Activated CD4-positive, alpha-beta T cell treated with anti-CD3 and anti-CD28 coated beads, Interleukin-2, amount 10 ng/mL, durations not matched to agents 24 days and 14 days (primary cell): Measurements from ENCODE around the gene IGFN1. TPM values are rescaled to one million over a fixed set of nuclear protein-coding genes. Genes with fewer than 3 reads are reported as not detected.

Experiments used
- DNase-seq: peaks from one replicate; pipeline ENCODE4 v3.0.0; 2022
- H3K27ac Mint-ChIP-seq: one replicate; pipeline ENCODE4 v1.8.0; 2022; ENCODE audit warnings: mild to moderate bottlenecking, mixed read lengths
- H3K27me3 Mint-ChIP-seq: one replicate; pipeline ENCODE4 v1.8.0; 2022; ENCODE audit warnings: mixed read lengths
- H3K36me3 Mint-ChIP-seq: one replicate; pipeline ENCODE4 v1.8.0; 2022; ENCODE audit warnings: low read depth, mild to moderate bottlenecking, mixed read lengths
- H3K4me1 Mint-ChIP-seq: one replicate; pipeline ENCODE4 v1.8.0; 2021; ENCODE audit warnings: mixed read lengths
- H3K4me3 Mint-ChIP-seq: one replicate; pipeline ENCODE4 v1.8.0; 2022; ENCODE audit warnings: mild to moderate bottlenecking, moderate library complexity, mixed read lengths
- H3K9me3 Mint-ChIP-seq: one replicate; pipeline ENCODE4 v1.8.0; 2021; ENCODE audit warnings: mixed read lengths
- intact Hi-C: fragments of 100-400 bp; cut with micrococcal nuclease; formaldehyde crosslinking; loops from one replicate; pipeline ENCODE4 v1.15.1; 2023
- total RNA-seq: library from RNA; stranded (reverse); gene quantifications from 2 replicates; pipeline ENCODE4 v1.2.3, GENCODE V29; 2022

IGFN1 gene
- not detected in 2 replicates for total RNA-seq

GRCh38 chr1:201190624-201191051 lies at the start of gene IGFN1:
IGFN1 (plus strand) TSS chr1:201190824; CDS start chr1:201193294, 2,470 bp downstream.
- Mint-ChIP-seq H3K4me1 (peaks cover 2% of the 10 kb centered on the region), H3K36me3 (no peaks in the 10 kb centered on the region), H3K27me3 (peaks cover 13% of the 10 kb centered on the region), H3K27ac (peak within 1 kb of the TSS; percentile 37), H3K9me3 (no peaks in the 10 kb centered on the region), H3K4me3 (no peak within 1 kb of the TSS)
- DNase-seq: no peak
- intact Hi-C loops: no loop called here

GRCh38 chr1:201140941-201141260 lies 49.7 kb upstream of the IGFN1 start:
- H3K4me3 Mint-ChIP-seq: no peak overlapping the region
- H3K4me1 Mint-ChIP-seq: no peaks in the 10 kb centered on the region
- no peaks in the 10 kb centered on the region for H3K9me3 Mint-ChIP-seq
- H3K27ac Mint-ChIP-seq: no peak overlapping the region
- no peaks in the 10 kb centered on the region for H3K27me3 Mint-ChIP-seq
- intact Hi-C loops: no loop called here
- peaks cover 10% of the 10 kb centered on the region for H3K36me3 Mint-ChIP-seq
- no peak for DNase-seq

GRCh38 chr1:201141418-201141817 lies 49.2 kb upstream of the IGFN1 start:
- Mint-ChIP-seq H3K27me3 (no peaks in the 10 kb centered on the region), H3K4me1 (no peaks in the 10 kb centered on the region), H3K36me3 (peaks cover 11% of the 10 kb centered on the region)

GRCh38 chr1:201142011-201142848 lies 48.4 kb upstream of the IGFN1 start:
- H3K27ac Mint-ChIP-seq: no peak overlapping the region
- H3K27me3 Mint-ChIP-seq: no peaks in the 10 kb centered on the region
- DNase-seq: no peak
- no peaks in the 10 kb centered on the region for H3K4me1 Mint-ChIP-seq
- no peaks in the 10 kb centered on the region for H3K9me3 Mint-ChIP-seq
- no peak overlapping the region for H3K4me3 Mint-ChIP-seq
- H3K36me3 Mint-ChIP-seq: peaks cover 11% of the 10 kb centered on the region
- intact Hi-C loops: no loop called here

More at GRCh38 chr1:201141418-201141817, 49.2 kb upstream of the IGFN1 start:
- DNase-seq: no peak
- Mint-ChIP-seq H3K4me3 (no peak overlapping the region), H3K9me3 (no peaks in the 10 kb centered on the region), H3K27ac (no peak overlapping the region)
- intact Hi-C loops: no loop called here

- intact Hi-C loops: no loop called here
- Mint-ChIP-seq H3K9me3 (no peaks in the 10 kb centered on the region), H3K4me3 (no peak overlapping the region), H3K36me3 (peaks cover 11% of the 10 kb centered on the region), H3K27ac (no peak overlapping the region), H3K27me3 (no peaks in the 10 kb centered on the region), H3K4me1 (no peaks in the 10 kb centered on the region)
- no peak for DNase-seq
These were observed 47.5 kb upstream of the IGFN1 start for GRCh38 chr1:201142849-201143725.

- H3K4me3 Mint-ChIP-seq: no peak overlapping the region
- no peaks in the 10 kb centered on the region for H3K4me1 Mint-ChIP-seq
- no peak for DNase-seq
- no peak overlapping the region for H3K27ac Mint-ChIP-seq
- peaks cover 11% of the 10 kb centered on the region for H3K36me3 Mint-ChIP-seq
- H3K9me3 Mint-ChIP-seq: no peaks in the 10 kb centered on the region
- H3K27me3 Mint-ChIP-seq: no peaks in the 10 kb centered on the region
- intact Hi-C loops: no loop called here
These were observed 46.6 kb upstream of the IGFN1 start for GRCh38 chr1:201143726-201144635.

- Mint-ChIP-seq H3K4me3 (no peak overlapping the region), H3K27me3 (no peaks in the 10 kb centered on the region), H3K4me1 (no peaks in the 10 kb centered on the region), H3K9me3 (no peaks in the 10 kb centered on the region), H3K27ac (no peak overlapping the region), H3K36me3 (peaks cover 11% of the 10 kb centered on the region)
- DNase-seq: no peak
- intact Hi-C loops: no loop called here
These were observed 45.9 kb upstream of the IGFN1 start for GRCh38 chr1:201144701-201145100.

GRCh38 chr1:201145132-201145531 lies 45.5 kb upstream of the IGFN1 start:
- Mint-ChIP-seq H3K36me3 (peaks cover 11% of the 10 kb centered on the region), H3K27me3 (no peaks in the 10 kb centered on the region), H3K4me3 (no peak overlapping the region), H3K27ac (no peak overlapping the region), H3K9me3 (no peaks in the 10 kb centered on the region), H3K4me1 (no peaks in the 10 kb centered on the region)
- no peak for DNase-seq
- intact Hi-C loops: no loop called here

GRCh38 chr1:201145816-201146215 lies 44.8 kb upstream of the IGFN1 start:
- Mint-ChIP-seq H3K4me3 (no peak overlapping the region), H3K27ac (no peak overlapping the region), H3K36me3 (peaks cover 13% of the 10 kb centered on the region), H3K4me1 (no peaks in the 10 kb centered on the region), H3K9me3 (no peaks in the 10 kb centered on the region), H3K27me3 (no peaks in the 10 kb centered on the region)
- intact Hi-C loops: no loop called here
- DNase-seq: no peak

- no peak overlapping the region for H3K4me3 Mint-ChIP-seq
- no peaks in the 10 kb centered on the region for H3K4me1 Mint-ChIP-seq
- no peak overlapping the region for H3K27ac Mint-ChIP-seq
- H3K36me3 Mint-ChIP-seq: peaks cover 20% of the 10 kb centered on the region
- intact Hi-C loops: no loop called here
- H3K27me3 Mint-ChIP-seq: no peaks in the 10 kb centered on the region
- H3K9me3 Mint-ChIP-seq: no peaks in the 10 kb centered on the region
- DNase-seq: no peak
These were observed 43.8 kb upstream of the IGFN1 start for GRCh38 chr1:201146626-201147390.

- Mint-ChIP-seq H3K27ac (no peak overlapping the region), H3K4me1 (peaks cover 2% of the 10 kb centered on the region), H3K4me3 (no peak overlapping the region), H3K27me3 (no peaks in the 10 kb centered on the region), H3K36me3 (peaks cover 21% of the 10 kb centered on the region), H3K9me3 (no peaks in the 10 kb centered on the region)
- DNase-seq: no peak
- intact Hi-C loops: no loop called here
These were observed 43.1 kb upstream of the IGFN1 start for GRCh38 chr1:201147396-201148015.

- intact Hi-C loops: loop anchor here (1.0 kb wide), 1 partner anchor 74 kb away; no protein-coding TSS in a partner anchor
- H3K27ac Mint-ChIP-seq: no peak overlapping the region
- no peak overlapping the region for H3K4me3 Mint-ChIP-seq
- DNase-seq: peak; percentile 63
- peaks cover 1% of the 10 kb centered on the region for H3K27me3 Mint-ChIP-seq
- H3K9me3 Mint-ChIP-seq: no peaks in the 10 kb centered on the region
- H3K4me1 Mint-ChIP-seq: peaks cover 8% of the 10 kb centered on the region
- peaks cover 12% of the 10 kb centered on the region for H3K36me3 Mint-ChIP-seq
These were observed 41.2 kb upstream of the IGFN1 start for GRCh38 chr1:201149400-201149799.
